DND-41 (cell line): ENCODE data around the gene PPP1R16B.

ENCODE experiments used
- ATAC-seq: fragments of 200-7000 bp; cut with Tn5 transposase; 3 replicates; pipeline ENCODE4 v1.9.1; 2021; ENCODE audit warnings: low read depth; ENCODE audit not compliant: insufficient read depth
- DNase-seq: peaks from one replicate; pipeline ENCODE4 v3.0.0-alpha.2; 2020
- H2AFZ ChIP-seq: 2 replicates; pipeline ENCODE4 v1.6.0; 2012; ENCODE audit warnings: low read depth, low read length
- H3K27ac ChIP-seq: 2 replicates; pipeline ENCODE4 v1.5.1; 2012; ENCODE audit warnings: low read length, inconsistent platforms
- H3K27me3 ChIP-seq: fragments of 200-600 bp; sonication (generic); 2 replicates; pipeline ENCODE4 v1.6.0; 2012; ENCODE audit warnings: low read length, mild to moderate bottlenecking, inconsistent platforms; ENCODE audit not compliant: insufficient read depth, poor library complexity
- H3K36me3 ChIP-seq: 2 replicates; pipeline ENCODE4 v1.5.1; 2012; ENCODE audit warnings: low read length, inconsistent platforms; ENCODE audit not compliant: insufficient read depth
- H3K4me1 ChIP-seq: 2 replicates; pipeline ENCODE4 v1.5.1; 2012; ENCODE audit warnings: mild to moderate bottlenecking, low read length; ENCODE audit not compliant: insufficient read depth
- H3K4me2 ChIP-seq: 2 replicates; pipeline ENCODE4 v1.6.0; 2012; ENCODE audit warnings: mild to moderate bottlenecking, moderate library complexity, low read length, inconsistent platforms; ENCODE audit not compliant: insufficient read depth
- H3K4me3 ChIP-seq, 2 experiments: fragments of 200-600 bp in 1 of 2; shearing (Covaris generic) in 1 of 2; 2 replicates each; pipeline ENCODE4 v1.5.1; 2012 to 2016; ENCODE audit warnings: inconsistent platforms in 2 of 2, low read length in 2 of 2, mild to moderate bottlenecking in 2 of 2, low read depth in 1 of 2, moderate library complexity in 1 of 2
- H3K79me2 ChIP-seq: 2 replicates; pipeline ENCODE4 v1.6.0; 2012; ENCODE audit warnings: low read length, inconsistent platforms; ENCODE audit not compliant: insufficient read depth
- H3K9ac ChIP-seq: 2 replicates; pipeline ENCODE4 v1.6.0; 2012; ENCODE audit warnings: low read depth, mild to moderate bottlenecking, inconsistent platforms, low read length, moderate library complexity
- H3K9me3 ChIP-seq: 2 replicates; pipeline ENCODE4 v1.5.1; 2012; ENCODE audit warnings: low read length, moderate library complexity, mild to moderate bottlenecking, inconsistent platforms; ENCODE audit not compliant: insufficient read depth, severe bottlenecking
- H4K20me1 ChIP-seq: 2 replicates; pipeline ENCODE4 v1.6.0; 2012; ENCODE audit warnings: low read length; ENCODE audit not compliant: insufficient read depth
- CTCF ChIP-seq: IDR thresholded peaks from 2 replicates; pipeline ENCODE4 v1.5.1; 2012; ENCODE audit warnings: borderline replicate concordance, low read length, moderate library complexity, mild to moderate bottlenecking; ENCODE audit not compliant: poor library complexity, severe bottlenecking; ENCODE audit errors: extremely low read depth
- EZH2 ChIP-seq: IDR thresholded peaks from 3 replicates; pipeline ENCODE4 v1.6.1; 2012; ENCODE audit warnings: borderline replicate concordance, low read depth, mild to moderate bottlenecking, moderate library complexity, low read length, inconsistent platforms; ENCODE audit not compliant: severe bottlenecking

The PPP1R16B gene

GRCh38 chr20:38882600-38882999 lies 77.1 kb downstream of the PPP1R16B start:
- no peak overlapping the region for H2AFZ ChIP-seq
- H3K36me3 ChIP-seq: no peaks in the 10 kb centered on the region
- H3K9me3 ChIP-seq: no peaks in the 10 kb centered on the region
- H3K4me3 ChIP-seq: no peak overlapping the region
- no peak overlapping the region for H3K9ac ChIP-seq
- DNase-seq: no peak
- no peaks in the 10 kb centered on the region for H3K79me2 ChIP-seq
- H3K27me3 ChIP-seq: no peaks in the 10 kb centered on the region
- H4K20me1 ChIP-seq: no peaks in the 10 kb centered on the region; the same call in 1 of the 2 replicates
- H3K4me2 ChIP-seq: no peak overlapping the region
- H3K27ac ChIP-seq: no peak overlapping the region
- H3K4me1 ChIP-seq: no peaks in the 10 kb centered on the region
- TF ChIP-seq EZH2 (no peak), CTCF (no peak)
- no peak for ATAC-seq

DNA sequence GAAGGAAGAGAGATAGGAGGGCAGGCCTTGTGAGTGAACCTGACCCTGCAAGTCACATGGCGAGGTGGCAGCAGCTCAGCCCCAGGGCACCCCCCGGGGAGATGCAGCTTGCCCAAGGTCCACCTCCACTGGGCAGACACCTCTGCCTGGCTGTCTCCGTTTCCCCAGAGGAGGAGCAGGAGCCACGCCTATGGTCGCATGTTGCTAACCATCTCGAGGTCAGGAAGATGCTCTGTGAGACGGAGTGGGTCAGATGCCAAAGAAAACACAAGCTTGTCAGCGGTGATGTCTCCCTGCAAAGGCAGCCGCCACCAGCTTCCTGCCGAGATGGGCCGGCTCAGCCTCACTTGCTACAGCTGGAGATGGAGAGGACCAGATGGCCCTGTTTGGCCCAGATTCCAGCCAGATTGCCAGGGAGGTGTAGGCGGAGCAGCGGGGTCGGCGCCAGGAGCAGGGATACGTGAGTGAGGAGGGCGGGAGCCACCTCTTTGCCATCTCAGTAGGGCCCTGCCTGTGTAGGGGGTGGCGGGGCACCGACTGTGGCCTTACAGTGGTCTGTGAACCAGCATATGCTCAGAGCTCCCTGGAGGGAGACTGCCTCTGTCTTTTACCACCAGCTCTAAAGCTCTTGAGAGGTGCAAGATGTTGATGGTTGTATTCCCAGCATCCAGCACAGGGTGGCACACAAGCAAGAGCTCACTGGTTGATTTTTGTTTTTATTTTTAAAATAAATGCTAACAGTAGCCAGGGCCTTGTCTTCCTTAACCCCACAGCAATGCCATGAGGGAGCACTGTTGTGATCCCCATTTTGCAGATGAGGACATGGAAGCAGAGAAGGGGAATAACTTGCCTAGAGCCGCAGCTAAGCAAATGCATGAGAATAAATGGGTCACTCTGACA lies 77.8 kb downstream of the PPP1R16B start:
- Histone ChIP-seq H3K36me3 (no peaks in the 10 kb centered on the region), H3K27ac (no peak overlapping the region), H3K4me2 (no peak overlapping the region), H3K27me3 (no peaks in the 10 kb centered on the region), H2AFZ (no peak overlapping the region), H3K4me3 (no peak overlapping the region), H4K20me1 (no peaks in the 10 kb centered on the region; the same call in 1 of the 2 replicates), H3K79me2 (no peaks in the 10 kb centered on the region), H3K9ac (no peak overlapping the region), H3K4me1 (no peaks in the 10 kb centered on the region), H3K9me3 (no peaks in the 10 kb centered on the region)
- ATAC-seq (no peak), DNase-seq (no peak)
- no peak for TF ChIP-seq EZH2
- no peak for TF ChIP-seq CTCF

GRCh38 chr20:38883981-38884733 lies 78.7 kb downstream of the PPP1R16B start:
- Histone ChIP-seq H3K4me3 (no peak overlapping the region), H3K9ac (no peak overlapping the region), H3K4me2 (no peak overlapping the region), H3K4me1 (no peaks in the 10 kb centered on the region), H4K20me1 (no peaks in the 10 kb centered on the region; the same call in 1 of the 2 replicates), H3K27me3 (no peaks in the 10 kb centered on the region), H3K9me3 (no peaks in the 10 kb centered on the region), H3K36me3 (no peaks in the 10 kb centered on the region), H3K79me2 (no peaks in the 10 kb centered on the region), H3K27ac (no peak overlapping the region), H2AFZ (no peak overlapping the region)
- DNase-seq (no peak), ATAC-seq (no peak)
- TF ChIP-seq EZH2: no peak

DNA sequence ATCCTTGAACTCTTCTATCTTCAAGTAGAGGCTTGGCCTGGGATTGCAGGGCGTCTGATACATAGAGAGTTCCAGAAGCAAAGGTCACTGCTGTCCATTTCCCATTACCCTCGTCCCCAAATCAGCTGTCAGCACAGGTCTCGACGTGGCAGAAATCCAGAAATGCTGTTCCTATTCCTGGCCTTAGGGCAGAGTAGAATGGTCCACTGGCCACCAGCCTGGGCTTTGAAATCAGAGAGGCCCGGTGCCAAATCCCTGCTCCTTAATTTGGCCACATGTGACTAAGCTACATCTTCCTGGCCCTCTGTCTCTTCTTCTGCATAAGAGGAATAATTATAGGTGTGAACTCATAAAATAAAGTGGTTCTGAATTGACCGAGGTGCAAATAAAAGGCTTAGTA lies 79.9 kb downstream of the PPP1R16B start:
- no peaks in the 10 kb centered on the region for H3K27me3 ChIP-seq
- H3K4me1 ChIP-seq: no peaks in the 10 kb centered on the region
- H3K9ac ChIP-seq: no peak overlapping the region
- no peak overlapping the region for H2AFZ ChIP-seq
- no peaks in the 10 kb centered on the region for H3K79me2 ChIP-seq
- DNase-seq: no peak
- no peaks in the 10 kb centered on the region for H3K36me3 ChIP-seq
- TF ChIP-seq EZH2: no peak
- TF ChIP-seq CTCF: no peak
- H4K20me1 ChIP-seq: no peaks in the 10 kb centered on the region; the same call in 1 of the 2 replicates
- no peak overlapping the region for H3K4me3 ChIP-seq
- H3K4me2 ChIP-seq: no peak overlapping the region
- no peak overlapping the region for H3K27ac ChIP-seq
- ATAC-seq: no peak
- no peaks in the 10 kb centered on the region for H3K9me3 ChIP-seq
